Measurements from ENCODE around the gene SPEF2. TPM values are rescaled to one million over a fixed set of nuclear protein-coding genes. Genes with fewer than 3 reads are reported as not detected.
A peak's percentile ranks its signal among the peaks of the same experiment; 100 is the strongest.

Gene SPEF2
- total and polyA plus RNA-seq, 10 of the 15 experiments (the other 5 are each of a cell fraction or from before 2014, with no cell fraction given) = 0.03 to 2.0 (median 0.07) TPM; not detected in 3

- TF ChIP-seq ATF3 (IDR thresholded peaks at IDR 0.05; ENCODE audit: borderline replicate concordance, extremely low read depth, low read depth, low read length) (no peak), RELB (IDR thresholded peaks at IDR 0.05; ENCODE audit: low read depth) (peak; percentile 36; the same call in 1 of the 2 replicates), RUNX3 (IDR thresholded peaks at IDR 0.05; ENCODE audit: low read length) (0 out of 2 replicates have a peak, but pooled peaks have one; percentile 35), SPI1 (IDR thresholded peaks at IDR 0.05; ENCODE audit: borderline replicate concordance, insufficient read depth, low read depth, low read length) (peak; percentile 25; the same call in 1 of the 2 replicates), BMI1 (IDR thresholded peaks at IDR 0.05; ENCODE audit: borderline replicate concordance) (peak; percentile 1), CBX5 (IDR thresholded peaks at IDR 0.05; ENCODE audit: low read depth) (no peak)
Observed at GRCh38 chr5:35863159-35863558, 245.5 kb downstream of the SPEF2 start (continued).

Small RNA genes lying within 50 kb of the gene (small RNA-seq; reads per million reads assigned to genes)
- not detected for gene RNU7-130P

Other genes starting within 250 kb of the SPEF2 start
- 0.73 and 1.7 TPM in 2 replicates for gene IL7R, start 239.0 kb downstream of the SPEF2 start, total RNA-seq (2014; rRNA removed)
- 0.51 and 0.98 TPM in 2 replicates for gene IL7R, start 239.0 kb downstream of the SPEF2 start, total RNA-seq (2014; rRNA removed; fragmentation: Illumina TruSeq; extraction: Trizol)
- 1.3 and 1.5 TPM in 2 replicates for gene IL7R, start 239.0 kb downstream of the SPEF2 start, total RNA-seq (2021)
- 21.1 and 27.2 TPM in 2 replicates for gene IL7R, start 239.0 kb downstream of the SPEF2 start, polyA plus RNA-seq (2011; rRNA removed)
- 1.3 and 2.1 TPM in 2 replicates for gene IL7R, start 239.0 kb downstream of the SPEF2 start, polyA plus RNA-seq (2014; fragmentation: Illumina TruSeq; extraction: Trizol)
- under 1 TPM; 0.52 to 0.97 TPM for gene IL7R, start 239.0 kb downstream of the SPEF2 start, polyA plus RNA-seq (2014; fragmentation: Nextera tagmentation; extraction: Ambion mirVana)
- 0.40 and 0.63 TPM in 2 replicates for gene IL7R, start 239.0 kb downstream of the SPEF2 start, polyA plus RNA-seq (2014; rRNA removed)
- under 1 TPM; 0.62 to 0.63 TPM for gene IL7R, start 239.0 kb downstream of the SPEF2 start, polyA plus RNA-seq (2016; fragmentation: Nextera tagmentation; extraction: Ambion mirVana)